Measurements from ENCODE around the gene KREMEN1. TPM values are rescaled to one million over a fixed set of nuclear protein-coding genes. Genes with fewer than 3 reads are reported as not detected.

KREMEN1 gene
- total and polyA plus RNA-seq, 2 experiments from 2014 or later = 1.8 to 3.8 TPM

- no peak overlapping the region for H3K4me3 ChIP-seq
- H3K79me2 ChIP-seq (replicated peaks; ENCODE audit: insufficient read depth) = no peaks in the 10 kb centered on the region
- H3K27me3 Mint-ChIP-seq (ENCODE audit: insufficient read depth, low read depth, poor library complexity) = peaks cover 4% of the 10 kb centered on the region
- H2AFZ ChIP-seq = no peak overlapping the region
- no peaks in the 10 kb centered on the region for H3K9me3 Mint-ChIP-seq
- H3K4me1 Mint-ChIP-seq = peaks cover 7% of the 10 kb centered on the region; the same call in 2 of the 3 replicates
- H3K4me2 ChIP-seq = no peak overlapping the region
- no peaks in the 10 kb centered on the region for H3K9me2 ChIP-seq (ENCODE audit: insufficient read depth)
- no peaks in the 10 kb centered on the region for H3K27me3 ChIP-seq (ENCODE audit: insufficient read depth)
- H3F3A ChIP-seq (replicated peaks; ENCODE audit: low read depth) = no peaks in the 10 kb centered on the region
- H3K4me3 Mint-ChIP-seq = no peak overlapping the region
- H3K36me3 Mint-ChIP-seq (ENCODE audit: low read depth) = no peaks in the 10 kb centered on the region; the same call in 2 of the 3 replicates
- ATAC-seq = no peak
- no peaks in the 10 kb centered on the region for H3K36me3 ChIP-seq (ENCODE audit: insufficient read depth)
- TF ChIP-seq ZNF331 (CRISPR knock-in tag; IDR thresholded peaks at IDR 0.05; ENCODE audit: low read depth) (no peak), REST (IDR thresholded peaks at IDR 0.05; ENCODE audit: unreplicated experiment) (no peak), CREB1 (CRISPR knock-in tag; IDR thresholded peaks at IDR 0.05; ENCODE audit: low read depth) (no peak), ETS1 (IDR thresholded peaks at IDR 0.05) (no peak), NANOG (IDR thresholded peaks at IDR 0.05; ENCODE audit: borderline replicate concordance) (no peak), CTCF (conservative IDR thresholded peaks at IDR 0.05; ENCODE audit: low read depth in 2 of 2) (no peak), EZH2phosphoT487 (IDR thresholded peaks at IDR 0.05; ENCODE audit: unreplicated experiment) (no peak), STAT1 (IDR thresholded peaks at IDR 0.05; ENCODE audit: unreplicated experiment) (no peak)
- H3K4me1 ChIP-seq (ENCODE audit: insufficient read depth) = no peaks in the 10 kb centered on the region; the same call in 1 of the 2 replicates
- no peaks in the 10 kb centered on the region for H4K20me1 ChIP-seq (replicated peaks; ENCODE audit: insufficient read depth)
- H3K27ac Mint-ChIP-seq = no peak overlapping the region
- DNase-seq (ENCODE audit: low spot score) = no peak
- H3K27ac ChIP-seq (ENCODE audit: low read depth) = no peak overlapping the region
Observed at GRCh38 chr22:29109822-29110221, 37.0 kb downstream of the KREMEN1 start.

- Mint-ChIP-seq H3K27ac (no peak overlapping the region), H3K27me3 (ENCODE audit: insufficient read depth, low read depth, poor library complexity) (peaks cover 2% of the 10 kb centered on the region), H3K4me3 (no peak overlapping the region), H3K9me3 (no peaks in the 10 kb centered on the region), H3K36me3 (ENCODE audit: low read depth) (no peaks in the 10 kb centered on the region; the same call in 2 of the 3 replicates), H3K4me1 (peaks cover 7% of the 10 kb centered on the region; the same call in 2 of the 3 replicates)
- Histone ChIP-seq H4K20me1 (replicated peaks; ENCODE audit: insufficient read depth) (no peaks in the 10 kb centered on the region), H3K4me3 (no peak overlapping the region), H2AFZ (no peak overlapping the region), H3K79me2 (replicated peaks; ENCODE audit: insufficient read depth) (no peaks in the 10 kb centered on the region), H3K36me3 (ENCODE audit: insufficient read depth) (no peaks in the 10 kb centered on the region), H3K27ac (ENCODE audit: low read depth) (no peak overlapping the region), H3F3A (replicated peaks; ENCODE audit: low read depth) (no peaks in the 10 kb centered on the region), H3K4me2 (no peak overlapping the region), H3K9me2 (ENCODE audit: insufficient read depth) (no peaks in the 10 kb centered on the region), H3K4me1 (ENCODE audit: insufficient read depth) (no peaks in the 10 kb centered on the region; the same call in 1 of the 2 replicates), H3K27me3 (ENCODE audit: insufficient read depth) (no peaks in the 10 kb centered on the region)
- ATAC-seq (no peak), DNase-seq (ENCODE audit: low spot score) (no peak)
- TF ChIP-seq ZNF331 (CRISPR knock-in tag; IDR thresholded peaks at IDR 0.05; ENCODE audit: low read depth) (no peak), NANOG (IDR thresholded peaks at IDR 0.05; ENCODE audit: borderline replicate concordance) (no peak), ETS1 (IDR thresholded peaks at IDR 0.05) (no peak), POLR2AphosphoS5 (IDR thresholded peaks at IDR 0.05; ENCODE audit: low read depth) (no peak), CTCF (conservative IDR thresholded peaks at IDR 0.05; ENCODE audit: low read depth in 2 of 2) (no peak), EZH2 (IDR thresholded peaks at IDR 0.05; ENCODE audit: low read depth, unreplicated experiment) (no peak), JUNB (IDR thresholded peaks at IDR 0.05; ENCODE audit: unreplicated experiment) (no peak), CREB1 (CRISPR knock-in tag; IDR thresholded peaks at IDR 0.05; ENCODE audit: low read depth) (no peak), ZNF114 (CRISPR knock-in tag; IDR thresholded peaks at IDR 0.05) (no peak)
Observed at GRCh38 chr22:29110946-29111345, 38.1 kb downstream of the KREMEN1 start.
